Astrocyte (in vitro differentiated cells and primary cell): ENCODE measurements around the gene HEXIM1. TPM values are rescaled to one million over a fixed set of nuclear protein-coding genes. Genes with fewer than 3 reads are reported as not detected.

Experiments
- DNase-seq: peaks from one replicate; pipeline ENCODE4 v3.0.0-alpha.2; 2010; ENCODE audit warnings: low read depth
- FAIRE-seq: peaks from 2 replicates; lab custom pipeline; 2011; peaks lifted over from hg19 to GRCh38; lab: Jason Lieb, UNC
- H2AFZ ChIP-seq: 2 replicates; pipeline ENCODE4 v1.6.0; 2012; ENCODE audit warnings: low read depth, low read length, inconsistent platforms
- H3K27ac ChIP-seq: 2 replicates; pipeline ENCODE4 v1.5.1; 2011; ENCODE audit warnings: low read depth, low read length, inconsistent platforms
- H3K27me3 ChIP-seq: 2 replicates; pipeline ENCODE4 v1.6.0; 2011; ENCODE audit warnings: low read length, inconsistent platforms; ENCODE audit not compliant: insufficient read depth
- H3K36me3 ChIP-seq: 2 replicates; pipeline ENCODE4 v1.5.1; 2011; ENCODE audit warnings: low read length, inconsistent platforms; ENCODE audit not compliant: insufficient read depth
- H3K4me1 ChIP-seq: 2 replicates; pipeline ENCODE4 v1.5.1; 2011; ENCODE audit warnings: low read length, inconsistent platforms; ENCODE audit not compliant: insufficient read depth
- H3K4me2 ChIP-seq: 2 replicates; pipeline ENCODE4 v1.6.0; 2012; ENCODE audit warnings: low read length, inconsistent platforms
- H3K4me3 ChIP-seq: 2 replicates; pipeline ENCODE4 v1.5.1; 2011; ENCODE audit warnings: low read depth, mild to moderate bottlenecking, low read length, inconsistent platforms; ENCODE audit not compliant: insufficient read depth
- H3K79me2 ChIP-seq: 2 replicates; pipeline ENCODE4 v1.6.0; 2012; ENCODE audit warnings: mild to moderate bottlenecking, low read length, inconsistent platforms; ENCODE audit not compliant: insufficient read depth
- H3K9ac ChIP-seq: 2 replicates; pipeline ENCODE4 v1.6.0; 2012; ENCODE audit warnings: mild to moderate bottlenecking, low read length, inconsistent platforms
- H3K9me3 ChIP-seq: 2 replicates; pipeline ENCODE4 v1.5.1; 2012; ENCODE audit warnings: low read depth, mild to moderate bottlenecking, low read length, inconsistent platforms; ENCODE audit not compliant: insufficient read depth
- H4K20me1 ChIP-seq: 2 replicates; pipeline ENCODE4 v1.6.0; 2012; ENCODE audit warnings: low read length, inconsistent platforms; ENCODE audit not compliant: insufficient read depth
- H3K27ac Mint-ChIP-seq: one replicate; pipeline ENCODE4 v1.8.0; 2021; ENCODE audit warnings: mild to moderate bottlenecking, mixed read lengths; ENCODE audit not compliant: unreplicated experiment
- H3K27me3 Mint-ChIP-seq: one replicate; pipeline ENCODE4 v1.8.0; 2021; ENCODE audit warnings: low read depth, mixed read lengths; ENCODE audit not compliant: unreplicated experiment
- H3K36me3 Mint-ChIP-seq: one replicate; pipeline ENCODE4 v1.8.0; 2021; ENCODE audit warnings: low read depth, mixed read lengths; ENCODE audit not compliant: unreplicated experiment
- H3K4me1 Mint-ChIP-seq: one replicate; pipeline ENCODE4 v1.8.0; 2021; ENCODE audit warnings: low read depth, mixed read lengths; ENCODE audit not compliant: unreplicated experiment
- H3K4me3 Mint-ChIP-seq: one replicate; pipeline ENCODE4 v1.8.0; 2021; ENCODE audit warnings: mild to moderate bottlenecking, moderate library complexity, mixed read lengths; ENCODE audit not compliant: unreplicated experiment
- H3K9me3 Mint-ChIP-seq: one replicate; pipeline ENCODE4 v1.8.0; 2021; ENCODE audit warnings: mild to moderate bottlenecking, mixed read lengths; ENCODE audit not compliant: unreplicated experiment
- EZH2 ChIP-seq: IDR thresholded peaks from 2 replicates; pipeline ENCODE4 v1.6.1; 2012; ENCODE audit warnings: mild to moderate bottlenecking, low read length, inconsistent platforms; ENCODE audit not compliant: insufficient read depth
- total RNA-seq: library from RNA; stranded (reverse); gene quantifications from 2 replicates; pipeline ENCODE4 v1.2.1, GENCODE V29; 2021
- TF ChIP-seq, protein P1 (sequence below): IDR thresholded peaks from 2 replicates; pipeline ENCODE4 v1.5.1; 2011; ENCODE audit warnings: low read depth, mild to moderate bottlenecking, inconsistent platforms, low read length, moderate library complexity; ENCODE audit not compliant: insufficient read depth

Gene HEXIM1
- total RNA-seq, 1 donor from 2014 or later: 44.5 TPM

DNA sequence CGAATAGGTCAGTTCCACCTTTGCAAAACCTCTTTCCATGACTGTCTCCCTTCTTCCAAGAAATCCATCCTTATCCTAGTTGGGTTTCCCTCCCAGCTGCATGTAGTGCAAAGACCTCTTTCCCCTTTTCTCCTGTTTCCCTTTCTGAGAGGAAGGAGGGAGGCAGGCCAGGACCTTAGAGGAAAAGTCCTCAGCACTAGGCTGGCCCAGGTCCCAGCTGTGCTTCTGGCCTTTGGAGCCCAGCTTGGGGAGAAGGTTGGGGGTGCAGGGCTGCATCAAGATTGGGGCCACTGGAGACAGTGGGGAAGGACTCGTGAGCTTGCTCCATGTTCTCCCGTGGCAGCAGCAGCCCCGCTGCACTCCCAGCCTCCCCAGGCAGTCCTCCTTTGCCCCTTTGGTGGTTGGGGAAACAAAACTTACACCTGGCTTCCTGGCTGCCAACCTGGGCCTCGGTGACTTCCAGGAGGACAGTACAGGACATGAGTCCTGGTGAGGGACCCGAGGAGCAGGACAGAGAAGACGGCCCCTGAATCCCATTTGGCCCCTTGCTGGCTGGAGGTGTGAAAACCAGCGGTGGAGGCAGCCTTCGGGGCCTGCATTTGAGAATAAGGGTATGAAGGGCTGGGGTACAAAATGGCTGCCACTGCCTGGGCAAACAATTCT, 13.9 kb downstream of the HEXIM1 start:
- Mint-ChIP-seq H3K27ac (no peak overlapping the region), H3K4me3 (peak overlapping the region; percentile 96), H3K27me3 (no peaks in the 10 kb centered on the region), H3K4me1 (peaks cover 20% of the 10 kb centered on the region), H3K9me3 (no peaks in the 10 kb centered on the region), H3K36me3 (peaks cover 4% of the 10 kb centered on the region)
- H3K9me3 ChIP-seq: no peaks in the 10 kb centered on the region
- FAIRE-seq (no peak), DNase-seq (no peak)
- peak overlapping the region; percentile 80 for H3K4me2 ChIP-seq
- peaks cover 36% of the 10 kb centered on the region for H3K79me2 ChIP-seq
- H3K27me3 ChIP-seq: no peaks in the 10 kb centered on the region
- H2AFZ ChIP-seq: peak overlapping the region; percentile 58
- H3K27ac ChIP-seq: no peak overlapping the region
- TF ChIP-seq EZH2: no peak
- TF ChIP-seq, protein P1, sequence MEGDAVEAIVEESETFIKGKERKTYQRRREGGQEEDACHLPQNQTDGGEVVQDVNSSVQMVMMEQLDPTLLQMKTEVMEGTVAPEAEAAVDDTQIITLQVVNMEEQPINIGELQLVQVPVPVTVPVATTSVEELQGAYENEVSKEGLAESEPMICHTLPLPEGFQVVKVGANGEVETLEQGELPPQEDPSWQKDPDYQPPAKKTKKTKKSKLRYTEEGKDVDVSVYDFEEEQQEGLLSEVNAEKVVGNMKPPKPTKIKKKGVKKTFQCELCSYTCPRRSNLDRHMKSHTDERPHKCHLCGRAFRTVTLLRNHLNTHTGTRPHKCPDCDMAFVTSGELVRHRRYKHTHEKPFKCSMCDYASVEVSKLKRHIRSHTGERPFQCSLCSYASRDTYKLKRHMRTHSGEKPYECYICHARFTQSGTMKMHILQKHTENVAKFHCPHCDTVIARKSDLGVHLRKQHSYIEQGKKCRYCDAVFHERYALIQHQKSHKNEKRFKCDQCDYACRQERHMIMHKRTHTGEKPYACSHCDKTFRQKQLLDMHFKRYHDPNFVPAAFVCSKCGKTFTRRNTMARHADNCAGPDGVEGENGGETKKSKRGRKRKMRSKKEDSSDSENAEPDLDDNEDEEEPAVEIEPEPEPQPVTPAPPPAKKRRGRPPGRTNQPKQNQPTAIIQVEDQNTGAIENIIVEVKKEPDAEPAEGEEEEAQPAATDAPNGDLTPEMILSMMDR: no peak
- H3K36me3 ChIP-seq: no peaks in the 10 kb centered on the region
- H3K9ac ChIP-seq: no peak overlapping the region
- peaks cover 18% of the 10 kb centered on the region for H3K4me1 ChIP-seq
- peak overlapping the region; percentile 13 for H3K4me3 ChIP-seq
- peaks cover 6% of the 10 kb centered on the region for H4K20me1 ChIP-seq

DNA sequence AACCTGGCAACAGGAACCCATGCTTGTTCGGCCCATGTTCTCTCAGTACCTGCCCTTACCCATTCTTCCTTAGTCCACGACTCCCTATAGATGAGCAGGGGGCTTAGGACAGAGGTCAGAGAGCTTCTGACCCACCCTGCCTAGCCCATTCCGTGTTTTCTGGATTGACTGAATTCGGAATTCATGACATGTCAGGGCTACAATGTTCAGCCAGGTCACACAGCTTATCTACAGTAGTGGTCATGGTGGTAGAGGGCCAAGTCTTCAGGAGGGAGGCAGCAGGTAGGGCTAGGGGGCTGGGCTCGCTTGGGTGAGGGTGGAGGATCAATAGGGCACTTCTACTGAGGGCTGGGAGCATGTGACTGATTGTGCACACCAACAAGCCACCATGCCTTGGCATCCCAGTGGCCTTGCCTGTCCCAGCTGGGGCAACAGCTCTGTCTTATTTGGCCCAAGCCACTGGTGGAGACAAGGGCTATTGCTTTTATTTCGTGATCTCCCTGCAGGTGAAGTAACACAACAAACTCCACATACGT, 16.5 kb downstream of the HEXIM1 start:
- H3K9ac ChIP-seq: no peak overlapping the region
- Mint-ChIP-seq H3K27ac (peak overlapping the region; percentile 59), H3K4me3 (peak overlapping the region; percentile 69), H3K36me3 (peaks cover 10% of the 10 kb centered on the region), H3K27me3 (no peaks in the 10 kb centered on the region), H3K4me1 (peaks cover 11% of the 10 kb centered on the region), H3K9me3 (no peaks in the 10 kb centered on the region)
- H3K9me3 ChIP-seq: no peaks in the 10 kb centered on the region
- no peaks in the 10 kb centered on the region for H3K27me3 ChIP-seq
- DNase-seq (no peak), FAIRE-seq (no peak)
- H3K4me3 ChIP-seq: no peak overlapping the region
- no peak overlapping the region for H3K27ac ChIP-seq
- no peak for TF ChIP-seq EZH2
- TF ChIP-seq, protein P1: no peak
- H3K79me2 ChIP-seq: peaks cover 15% of the 10 kb centered on the region
- H3K36me3 ChIP-seq: no peaks in the 10 kb centered on the region
- H2AFZ ChIP-seq: no peak overlapping the region
- peak overlapping the region; percentile 36 for H3K4me2 ChIP-seq
- H4K20me1 ChIP-seq: no peaks in the 10 kb centered on the region
- H3K4me1 ChIP-seq: peaks cover 9% of the 10 kb centered on the region
